ENCODE results near the gene KLHL14. TPM values are rescaled to one million over a fixed set of nuclear protein-coding genes. Genes with fewer than 3 reads are reported as not detected.
A peak's percentile ranks its signal among the peaks of the same experiment; 100 is the strongest.

KLHL14 gene
- total and polyA plus RNA-seq, 2 donors (not counting 1 experiment from before 2014, with no cell fraction given), result 18.5 to 42.5 TPM

GRCh38 chr18:32769071-32769585 is 3.7 kb downstream of the KLHL14 start:
- Mint-ChIP-seq H3K9me3 (ENCODE audit: insufficient read depth) (no peaks in the 10 kb centered on the region), H3K27me3 (no peaks in the 10 kb centered on the region), H3K27ac (peak overlapping the region; percentile 94), H3K4me3 (peak overlapping the region; percentile 99), H3K4me1 (peaks cover 56% of the 10 kb centered on the region)
- TF ChIP-seq, protein P1, sequence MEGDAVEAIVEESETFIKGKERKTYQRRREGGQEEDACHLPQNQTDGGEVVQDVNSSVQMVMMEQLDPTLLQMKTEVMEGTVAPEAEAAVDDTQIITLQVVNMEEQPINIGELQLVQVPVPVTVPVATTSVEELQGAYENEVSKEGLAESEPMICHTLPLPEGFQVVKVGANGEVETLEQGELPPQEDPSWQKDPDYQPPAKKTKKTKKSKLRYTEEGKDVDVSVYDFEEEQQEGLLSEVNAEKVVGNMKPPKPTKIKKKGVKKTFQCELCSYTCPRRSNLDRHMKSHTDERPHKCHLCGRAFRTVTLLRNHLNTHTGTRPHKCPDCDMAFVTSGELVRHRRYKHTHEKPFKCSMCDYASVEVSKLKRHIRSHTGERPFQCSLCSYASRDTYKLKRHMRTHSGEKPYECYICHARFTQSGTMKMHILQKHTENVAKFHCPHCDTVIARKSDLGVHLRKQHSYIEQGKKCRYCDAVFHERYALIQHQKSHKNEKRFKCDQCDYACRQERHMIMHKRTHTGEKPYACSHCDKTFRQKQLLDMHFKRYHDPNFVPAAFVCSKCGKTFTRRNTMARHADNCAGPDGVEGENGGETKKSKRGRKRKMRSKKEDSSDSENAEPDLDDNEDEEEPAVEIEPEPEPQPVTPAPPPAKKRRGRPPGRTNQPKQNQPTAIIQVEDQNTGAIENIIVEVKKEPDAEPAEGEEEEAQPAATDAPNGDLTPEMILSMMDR (IDR thresholded peaks at IDR 0.05), result no peak
- TF ChIP-seq EZH2 (IDR thresholded peaks at IDR 0.05; ENCODE audit: borderline replicate concordance, insufficient read depth, low read depth, low read length, poor library complexity, severe bottlenecking), result no peak
- Histone ChIP-seq H3K4me3 (ENCODE audit: control extremely low read depth in 1 of 5, extremely low read depth in 1 of 5, insufficient read depth in 1 of 5, low read depth in 2 of 5, low read length in 4 of 5) (peak overlapping the region; percentile 50 to 93 (median 82)), H3K27ac (ENCODE audit: low read length in 2 of 2) (peak overlapping the region; percentile 30 to 63), H3K9ac (ENCODE audit: low read length) (peak overlapping the region; percentile 90), H4K20me1 (ENCODE audit: control insufficient read depth, insufficient read depth, low read length, poor library complexity, severe bottlenecking) (no peaks in the 10 kb centered on the region), H2AFZ (ENCODE audit: insufficient read depth, low read depth, low read length, poor library complexity, severe bottlenecking) (peak overlapping the region; percentile 50), H3K4me1 (ENCODE audit: control insufficient read depth in 2 of 2, insufficient read depth in 2 of 2, low read length in 2 of 2) (peaks cover 52 to 62% of the 10 kb centered on the region in 2 donors), H3K9me3 (ENCODE audit: control extremely low read depth in 1 of 3, control insufficient read depth in 2 of 3, insufficient read depth in 1 of 3, low read length in 2 of 3) (no peaks in the 10 kb centered on the region), H3K36me3 (replicated peaks in 1 of 2; ENCODE audit: control extremely low read depth in 1 of 2, control insufficient read depth in 1 of 2, extremely low read depth in 1 of 2, insufficient read depth in 2 of 2, low read length in 1 of 2) (no peaks in the 10 kb centered on the region), H3K4me2 (replicated peaks; ENCODE audit: low read depth, low read length, poor library complexity, severe bottlenecking) (peak overlapping the region; percentile 97), H3K79me2 (ENCODE audit: control insufficient read depth, insufficient read depth, low read length) (peaks cover 63% of the 10 kb centered on the region), H3K27me3 (replicated peaks in 1 of 4; ENCODE audit: control extremely low read depth in 1 of 4, control insufficient read depth in 3 of 4, insufficient read depth in 4 of 4, low read length in 3 of 4) (no peaks in the 10 kb centered on the region)
- ChIA-PET CTCF (interaction anchor here (0.8 to 6.5 kb wide), 10 partner anchors 8 to 153 kb away, joined by 3 to 48 read pairs (median 6); no protein-coding TSS in a partner anchor), POLR2A (interaction anchor here (0.6 to 2.7 kb wide), 4 partner anchors 8 to 160 kb away, joined by 3 to 15 read pairs (median 6); no protein-coding TSS in a partner anchor)
- DNase-seq, result peak; percentile 32
- ATAC-seq (ENCODE audit: low read depth), result no peak
- intact Hi-C loops (cut with micrococcal nuclease), result no loop called here
- WGBS (ENCODE audit: insufficient coverage), result 35% methylated on average over 5 of the region's 8 CpGs

- no peaks in the 10 kb centered on the region for H4K20me1 ChIP-seq (ENCODE audit: control insufficient read depth, insufficient read depth, low read length, poor library complexity, severe bottlenecking)
- CTCF ChIA-PET, result interaction anchor here (1.0 to 1.1 kb wide), 2 partner anchors 52 to 81 kb away, joined by 3 read pairs; no protein-coding TSS in a partner anchor
- H3K27ac ChIP-seq (ENCODE audit: low read length in 2 of 2), result peak overlapping the region in 1 of 2 donors; percentile 39
- Mint-ChIP-seq H3K27me3 (no peaks in the 10 kb centered on the region), H3K4me3 (peak overlapping the region; percentile 84), H3K27ac (peak overlapping the region; percentile 73), H3K4me1 (peaks cover 51% of the 10 kb centered on the region), H3K9me3 (ENCODE audit: insufficient read depth) (no peaks in the 10 kb centered on the region)
- H3K9me3 ChIP-seq (ENCODE audit: control extremely low read depth in 1 of 3, control insufficient read depth in 2 of 3, insufficient read depth in 1 of 3, low read length in 2 of 3), result no peaks in the 10 kb centered on the region
- H3K4me2 ChIP-seq (replicated peaks; ENCODE audit: low read depth, low read length, poor library complexity, severe bottlenecking), result peak overlapping the region; percentile 97
- peaks cover 80% of the 10 kb centered on the region for H3K79me2 ChIP-seq (ENCODE audit: control insufficient read depth, insufficient read depth, low read length)
- POLR2A ChIA-PET, result no interaction called here
- peak overlapping the region in 3 of 5 experiments; percentile 24 to 93 (median 29) for H3K4me3 ChIP-seq (ENCODE audit: control extremely low read depth in 1 of 5, extremely low read depth in 1 of 5, insufficient read depth in 1 of 5, low read depth in 2 of 5, low read length in 4 of 5)
- no peak for TF ChIP-seq EZH2 (IDR thresholded peaks at IDR 0.05; ENCODE audit: borderline replicate concordance, insufficient read depth, low read depth, low read length, poor library complexity, severe bottlenecking)
- TF ChIP-seq, protein P1 (IDR thresholded peaks at IDR 0.05), result no peak
- DNase-seq (no peak), ATAC-seq (ENCODE audit: low read depth) (no peak)
- H3K36me3 ChIP-seq (replicated peaks in 1 of 2; ENCODE audit: control extremely low read depth in 1 of 2, control insufficient read depth in 1 of 2, extremely low read depth in 1 of 2, insufficient read depth in 2 of 2, low read length in 1 of 2), result no peaks in the 10 kb centered on the region
- peaks cover 37 to 58% of the 10 kb centered on the region in 2 donors for H3K4me1 ChIP-seq (ENCODE audit: control insufficient read depth in 2 of 2, insufficient read depth in 2 of 2, low read length in 2 of 2)
- peak overlapping the region; percentile 7 for H2AFZ ChIP-seq (ENCODE audit: insufficient read depth, low read depth, low read length, poor library complexity, severe bottlenecking)
- no peaks in the 10 kb centered on the region for H3K27me3 ChIP-seq (replicated peaks in 1 of 4; ENCODE audit: control extremely low read depth in 1 of 4, control insufficient read depth in 3 of 4, insufficient read depth in 4 of 4, low read length in 3 of 4)
- WGBS (ENCODE audit: insufficient coverage), result no CpG with 5 or more reads among the region's 3 CpGs
- intact Hi-C loops (cut with micrococcal nuclease), result no loop called here
- peak overlapping the region; percentile 30 for H3K9ac ChIP-seq (ENCODE audit: low read length)
Observed at GRCh38 chr18:32767400-32767799, 5.4 kb downstream of the KLHL14 start.
